SW 1271 (cell line): ENCODE measurements around the gene TENM4.

Experiments
- DNase-seq, 2 experiments: peaks; one replicate each; lab custom pipeline; 2025; lab: John Stamatoyannopoulos, UW

TENM4 gene

DNA sequence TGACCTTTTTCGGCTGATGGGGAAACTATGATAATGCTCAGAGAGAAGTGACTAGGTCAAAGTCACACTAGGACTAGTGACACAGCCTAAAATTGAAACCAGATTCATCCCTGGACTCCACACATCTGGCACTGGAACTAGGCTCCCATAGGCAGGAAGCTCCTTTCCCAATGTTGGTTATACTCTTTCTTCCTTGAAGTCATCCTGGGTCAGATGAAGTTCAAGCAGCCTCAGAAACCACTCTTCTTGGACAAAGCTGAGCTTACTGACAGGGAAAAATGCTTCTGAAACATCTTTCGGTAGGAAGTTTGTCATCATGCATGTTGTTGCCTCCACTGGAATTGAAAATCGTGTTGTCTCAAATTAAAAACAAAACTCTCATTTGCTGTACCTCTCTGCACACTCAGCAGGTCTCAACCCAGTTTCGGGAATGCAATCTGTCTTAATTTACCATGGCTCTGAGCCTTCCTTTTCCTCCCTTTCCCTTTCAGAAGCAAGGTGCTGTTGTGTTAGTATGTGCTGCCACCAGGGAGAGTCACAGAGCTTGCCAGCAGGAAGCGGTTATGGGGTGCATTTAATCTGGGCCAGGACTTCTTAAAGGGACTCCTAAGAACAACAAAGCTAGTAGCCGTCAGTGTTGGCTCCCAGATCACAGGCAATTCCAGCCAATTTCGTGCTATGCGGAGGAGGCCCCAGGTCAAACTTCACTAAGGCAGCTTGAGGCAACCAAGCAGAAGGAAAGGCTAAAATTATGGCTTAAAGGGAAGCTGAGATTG, 384.8 kb downstream of the TENM4 start:
- no peak for DNase-seq

DNA sequence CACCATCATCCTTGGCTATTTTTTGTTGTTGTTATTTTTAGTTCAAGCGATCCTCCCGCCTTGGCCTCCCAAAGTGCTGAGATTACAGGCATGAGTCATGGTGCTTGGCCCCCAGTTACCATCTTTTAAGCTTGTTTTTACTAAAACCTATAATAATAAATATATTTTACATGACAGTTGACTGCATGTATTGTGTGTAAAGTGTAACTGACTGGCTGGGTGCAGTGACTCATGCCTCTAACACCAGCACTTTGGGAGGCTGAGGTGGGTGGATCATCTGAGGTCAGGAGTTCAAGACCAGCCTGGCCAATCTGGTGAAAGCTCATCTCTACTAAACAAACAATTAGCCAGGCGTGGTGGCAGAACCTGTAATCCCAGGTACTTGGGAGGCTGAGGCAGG, 386.2 kb downstream of the TENM4 start:
- DNase-seq: no peak

- DNase-seq: no peak
These were observed 388.3 kb downstream of the TENM4 start for GRCh38 chr11:79052544-79052943.

DNA sequence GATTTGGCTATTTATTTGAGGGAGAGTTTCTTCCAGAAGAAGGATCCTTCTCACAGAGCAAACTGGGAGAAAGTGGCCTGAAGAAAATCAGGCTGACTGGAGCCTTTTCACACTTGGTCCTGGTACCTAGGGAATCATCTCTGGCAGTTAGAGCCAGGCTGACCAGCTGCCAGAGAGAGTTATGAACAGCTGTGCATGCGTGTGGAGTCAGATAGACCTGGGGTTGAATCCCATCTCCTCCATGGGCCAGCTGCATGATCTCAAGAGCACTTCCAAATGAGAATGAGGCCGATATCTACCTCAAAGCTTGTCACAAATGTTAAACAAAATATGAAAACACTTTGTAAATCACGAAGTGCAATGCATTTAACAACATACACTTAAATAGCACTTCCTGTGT, 390.0 kb downstream of the TENM4 start:
- no peak for DNase-seq

DNA sequence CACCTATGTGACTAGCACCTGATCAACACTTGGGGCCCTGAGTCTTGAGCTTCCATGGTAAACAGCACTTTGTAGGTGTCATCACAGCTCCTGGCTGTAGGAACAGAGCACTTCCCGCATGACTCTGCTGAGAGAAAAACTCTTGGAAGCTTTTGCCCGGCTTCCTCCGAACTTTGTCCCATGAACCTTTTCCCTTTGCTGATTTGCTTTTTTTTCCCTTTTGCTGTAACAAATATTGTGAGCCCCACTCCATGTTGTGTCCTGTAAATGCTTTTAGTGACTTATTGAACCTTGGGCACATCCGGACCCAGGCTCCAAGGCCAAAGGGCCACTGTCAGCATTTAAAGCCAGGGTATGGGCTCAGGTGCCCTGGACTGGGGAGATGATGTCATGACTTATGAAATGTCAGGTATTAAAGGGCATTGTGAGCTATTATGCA, 391.1 kb downstream of the TENM4 start:
- no peak for DNase-seq

DNA sequence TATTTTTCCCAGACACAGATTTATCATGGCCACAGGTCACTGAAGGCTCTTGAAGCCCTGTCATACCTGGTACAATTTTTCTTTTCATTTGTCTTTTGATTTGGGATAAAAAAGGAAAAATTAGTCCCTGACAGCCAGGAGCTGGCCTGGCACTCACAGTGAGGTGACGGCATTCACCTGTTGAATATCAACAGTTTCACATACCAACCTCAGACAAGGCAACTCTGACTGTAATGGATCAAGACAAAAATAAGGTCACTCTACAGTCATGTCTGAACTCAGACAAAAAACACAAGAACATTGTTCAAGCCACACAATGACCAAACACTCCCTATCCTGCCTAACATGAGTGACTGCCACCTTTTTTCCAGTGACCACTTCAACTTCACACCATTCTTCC, 392.9 kb downstream of the TENM4 start:
- DNase-seq: no peak

DNA sequence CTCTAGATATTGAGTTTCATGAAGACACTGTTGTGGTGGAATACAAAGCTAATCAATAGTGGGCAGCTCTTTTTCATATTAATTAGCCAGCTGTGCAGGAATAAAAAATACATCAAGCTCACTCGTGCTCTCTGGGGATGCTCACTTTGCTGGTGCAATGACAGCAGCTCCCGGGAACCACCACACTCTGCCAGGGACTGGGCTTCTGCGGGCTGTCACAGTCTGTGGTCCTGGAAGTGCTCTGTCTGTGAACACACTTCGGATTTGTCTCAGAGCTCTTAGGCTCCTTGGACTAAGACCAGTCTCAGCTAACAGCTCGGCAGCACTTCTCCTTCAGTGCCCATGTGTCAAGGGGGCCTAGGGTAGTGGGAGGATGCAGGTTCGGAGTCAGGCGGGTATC, 393.5 kb downstream of the TENM4 start:
- DNase-seq: no peak

- DNase-seq: no peak
These were observed 394.5 kb downstream of the TENM4 start for GRCh38 chr11:79046366-79046765.

GRCh38 chr11:79045800-79046304, 395.0 kb downstream of the TENM4 start:
- DNase-seq: no peak

GRCh38 chr11:79045018-79045799, 395.6 kb downstream of the TENM4 start:
- no peak for DNase-seq

DNA sequence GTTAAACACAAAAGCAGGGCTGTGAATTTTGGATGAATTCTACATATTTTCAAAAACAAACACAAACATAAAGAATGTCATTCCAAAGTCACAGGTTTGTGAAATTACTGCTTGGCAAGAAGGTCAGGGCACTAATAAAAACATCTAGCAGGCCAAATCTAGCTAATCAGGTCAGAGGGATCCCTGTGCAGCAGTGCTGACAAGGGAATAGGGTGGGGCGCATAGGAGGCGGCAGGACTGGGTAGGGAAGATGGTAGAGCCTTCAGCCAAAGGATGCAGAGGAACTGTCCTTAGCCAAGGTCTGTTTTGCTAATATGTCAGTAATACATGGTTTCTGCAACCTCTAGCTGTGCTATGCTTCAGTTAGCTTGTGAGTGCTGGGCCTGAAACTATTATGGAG, 396.6 kb downstream of the TENM4 start:
- no peak for DNase-seq

DNA sequence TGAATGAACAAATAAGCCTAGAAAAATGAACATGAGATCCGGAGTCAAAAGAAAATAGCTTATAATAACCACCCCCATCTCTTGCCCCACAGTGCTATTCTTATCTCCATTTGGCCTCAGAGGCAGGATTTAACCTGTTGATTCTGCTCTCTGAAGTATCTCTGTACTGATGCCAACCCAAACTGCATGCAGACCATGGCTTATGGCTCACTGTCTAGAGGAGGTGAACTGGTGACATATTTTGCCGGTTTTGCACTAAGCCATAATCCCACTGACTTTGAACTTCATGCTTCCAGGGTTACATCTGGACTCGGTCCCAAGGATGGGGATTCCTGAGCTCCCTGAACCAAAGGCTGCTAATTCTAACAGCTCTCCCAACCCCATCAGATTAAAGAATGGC, 397.1 kb downstream of the TENM4 start:
- DNase-seq: no peak

- DNase-seq: no peak
These were observed 398.0 kb downstream of the TENM4 start for GRCh38 chr11:79042824-79043223.

- DNase-seq: no peak
These were observed 400.5 kb downstream of the TENM4 start for GRCh38 chr11:79040348-79040747.

DNA sequence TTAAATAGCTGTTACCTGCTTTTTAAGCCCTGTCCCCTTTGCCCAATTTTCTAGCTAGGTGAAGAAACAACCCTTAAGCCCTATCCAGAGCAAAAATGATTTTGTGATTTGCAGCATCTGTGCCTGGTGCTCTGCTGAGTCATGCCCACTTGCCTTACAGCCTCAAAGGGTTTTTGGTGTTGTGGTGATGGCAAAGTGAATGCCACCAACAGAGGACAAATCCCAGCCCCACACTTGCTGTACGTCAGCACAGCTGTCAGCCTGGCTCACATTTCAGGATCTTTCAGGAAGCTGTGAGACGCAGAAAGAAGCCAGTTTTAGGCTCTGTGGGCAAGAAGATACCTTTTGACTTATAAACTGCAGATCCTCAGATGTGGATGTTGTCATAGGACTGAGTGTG, 401.7 kb downstream of the TENM4 start:
- DNase-seq: no peak

- no peak for DNase-seq
These were observed 404.9 kb downstream of the TENM4 start for GRCh38 chr11:79035881-79036280.

DNA sequence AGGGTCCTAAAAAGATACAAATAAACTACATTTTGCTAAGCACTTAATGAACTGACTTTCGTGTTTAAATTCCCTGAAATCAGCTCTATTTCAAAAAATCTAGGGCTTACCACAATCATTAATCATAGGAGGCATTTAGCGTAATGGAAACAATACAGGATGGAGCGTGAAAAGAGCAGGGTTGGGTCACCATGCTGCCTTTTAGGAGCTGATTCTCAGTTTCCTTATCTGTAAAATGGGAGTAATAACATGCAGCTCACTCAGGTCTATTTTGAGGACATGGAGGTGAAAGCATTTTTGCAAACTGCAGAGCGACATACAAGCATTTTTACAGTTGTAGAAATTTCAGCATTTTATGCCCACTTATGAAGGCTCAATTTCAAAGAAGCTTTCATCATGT, 407.0 kb downstream of the TENM4 start:
- no peak for DNase-seq

- DNase-seq: no peak
These were observed 410.4 kb downstream of the TENM4 start for GRCh38 chr11:79030448-79030847.

GRCh38 chr11:79028225-79028624, 412.6 kb downstream of the TENM4 start:
- DNase-seq: no peak

GRCh38 chr11:79026803-79027445, 413.9 kb downstream of the TENM4 start:
- no peak for DNase-seq

- no peak for DNase-seq
These were observed 415.2 kb downstream of the TENM4 start for GRCh38 chr11:79025622-79026021.

DNA sequence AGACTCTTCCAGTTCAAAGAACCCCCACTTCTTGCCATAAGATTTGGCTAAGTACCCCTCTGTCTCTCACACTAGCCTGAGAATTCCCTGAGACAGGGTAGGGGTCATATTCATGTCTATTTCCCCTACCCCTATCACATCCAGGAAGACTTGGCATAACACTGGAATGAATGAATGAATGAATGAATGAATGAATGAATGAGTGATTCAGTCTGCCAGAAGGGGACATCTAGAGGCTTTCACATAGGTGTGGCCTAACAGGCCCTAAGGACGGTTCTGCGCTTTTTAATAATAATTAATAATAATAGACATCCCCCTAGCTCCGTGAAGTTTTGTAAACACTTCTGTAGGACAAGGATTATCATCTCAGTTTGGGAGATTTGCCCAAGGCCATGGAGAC, 415.7 kb downstream of the TENM4 start:
- no peak for DNase-seq

- DNase-seq: no peak
These were observed 418.6 kb downstream of the TENM4 start for GRCh38 chr11:79022265-79022664.
